COLO829 (cell line): Measurements from ENCODE around the gene GOLPH3L.
"Not testable (repeated sequence)": the region's sequence is repeated elsewhere in the genome, so short reads cannot be mapped to it uniquely, and the experiment has no call there.

ENCODE experiments used
- DNase-seq: peaks from one replicate; pipeline ENCODE4 v3.0.0; 2012; ENCODE audit warnings: low spot score

The GOLPH3L gene

DNA sequence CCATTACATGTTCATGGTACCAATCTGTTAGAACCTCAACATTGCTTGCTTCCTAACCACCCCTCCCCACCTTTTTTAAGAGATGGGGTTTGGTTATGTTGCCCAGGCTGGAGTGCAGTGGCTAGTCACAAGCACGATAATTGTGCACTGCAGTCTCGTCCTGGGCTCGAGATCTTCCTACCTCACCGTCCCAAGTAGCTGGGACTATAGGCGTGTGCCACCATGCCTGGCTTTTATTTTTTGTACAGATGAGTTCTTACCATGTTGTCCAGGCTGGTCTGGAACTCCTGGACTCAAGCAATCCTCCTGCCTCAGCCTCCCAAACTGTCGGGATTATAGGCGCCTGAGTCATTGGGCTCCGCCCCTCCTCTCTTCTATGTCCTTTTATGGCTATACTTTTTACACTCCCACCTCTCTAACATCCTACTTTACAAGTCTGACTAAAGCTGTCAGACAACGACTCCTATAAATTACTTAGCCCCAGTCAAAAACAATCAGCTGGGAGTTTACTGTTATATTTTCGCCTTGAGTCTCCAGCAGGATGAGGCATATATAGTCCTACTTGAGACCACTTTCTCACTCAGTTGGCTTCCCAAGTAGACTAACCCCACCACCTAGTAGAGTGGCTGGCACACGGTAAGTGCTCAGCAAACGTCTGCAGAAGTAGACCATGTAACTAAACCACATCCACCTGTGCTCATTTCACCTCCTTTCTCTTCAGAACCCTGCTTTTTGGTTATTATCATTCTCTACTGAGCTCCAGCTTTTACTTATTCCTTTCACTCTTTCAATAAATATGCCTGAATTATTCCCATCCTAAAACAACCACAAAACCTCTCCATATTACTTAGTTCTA lies 81.4 kb downstream of the GOLPH3L start:
- no peak for DNase-seq

DNA sequence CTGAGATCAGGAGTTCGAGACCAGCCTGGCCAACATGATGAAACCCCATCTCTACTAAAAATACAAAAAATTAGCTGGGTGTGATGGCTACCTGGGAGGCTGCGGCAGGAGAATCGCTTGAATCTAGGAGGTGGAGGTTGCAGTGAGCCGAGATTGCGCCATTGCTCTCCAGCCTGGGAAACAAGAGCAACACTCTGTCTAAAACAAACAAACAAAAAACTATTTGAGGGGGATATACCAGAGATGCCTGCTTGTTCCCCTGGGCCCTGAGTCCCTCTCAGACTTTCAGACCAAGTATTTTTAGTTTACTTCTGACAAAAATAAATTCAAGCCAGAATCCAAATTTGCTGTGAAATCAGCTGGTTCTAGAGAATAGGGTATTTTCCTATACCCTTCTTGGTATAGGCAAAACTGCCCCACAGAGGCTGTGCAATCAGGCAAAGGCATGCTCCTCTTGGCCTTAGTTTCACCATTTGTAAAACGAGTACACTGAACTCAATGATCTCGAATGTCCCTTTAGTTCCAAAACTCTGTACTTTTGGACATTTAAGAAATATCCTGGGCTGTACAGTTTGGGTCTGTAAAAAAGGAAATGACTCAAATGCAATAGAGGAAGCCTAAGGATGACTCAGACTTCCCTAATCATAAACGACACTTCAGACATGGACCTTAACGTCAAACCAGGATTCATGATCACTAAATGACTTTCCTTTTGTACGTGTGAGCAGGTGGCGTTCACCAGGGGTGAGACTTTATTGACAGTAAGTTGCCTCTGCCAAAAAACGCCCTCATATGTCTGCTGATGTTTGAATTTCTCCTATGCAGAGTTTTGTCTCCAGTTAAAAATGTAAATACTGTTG lies 83.7 kb downstream of the GOLPH3L start:
- DNase-seq, result peak; percentile 87

DNA sequence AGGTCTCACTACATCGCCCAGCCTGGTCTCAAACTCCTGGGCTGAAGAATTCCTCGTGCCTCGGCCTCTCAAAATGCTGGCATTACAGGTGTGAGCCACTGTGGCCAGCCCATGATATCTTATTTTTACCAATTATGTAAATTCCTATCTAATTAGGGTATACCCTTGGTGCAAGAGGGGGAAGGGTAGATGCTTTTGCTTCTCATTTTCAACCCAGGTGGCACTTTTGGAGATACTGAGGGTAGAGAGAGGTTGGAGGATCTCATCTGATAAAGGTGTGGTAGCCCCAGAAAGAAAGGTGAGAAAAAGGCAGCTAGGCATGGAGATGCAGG lies 85.0 kb downstream of the GOLPH3L start:
- DNase-seq, result no peak

DNA sequence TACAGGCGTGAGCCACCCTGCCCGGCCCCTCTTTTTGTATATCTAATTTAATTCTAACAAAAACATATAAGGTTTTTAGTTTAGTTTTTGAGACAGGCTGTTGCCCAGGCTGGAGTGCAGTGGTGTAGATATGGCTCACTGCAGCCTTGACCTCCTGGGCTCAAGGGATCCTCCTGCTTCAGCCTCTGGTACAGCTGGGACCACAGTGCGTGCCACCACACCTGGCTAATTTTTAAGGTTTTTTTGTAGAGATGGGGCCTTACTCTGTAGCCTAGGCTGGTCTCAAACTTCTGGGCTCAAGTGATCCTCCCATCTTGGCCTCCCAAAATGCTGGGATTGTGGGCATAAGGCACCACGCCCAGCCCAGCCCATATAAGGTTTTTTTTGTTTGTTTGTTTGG lies 86.4 kb downstream of the GOLPH3L start:
- DNase-seq, result no peak

DNA sequence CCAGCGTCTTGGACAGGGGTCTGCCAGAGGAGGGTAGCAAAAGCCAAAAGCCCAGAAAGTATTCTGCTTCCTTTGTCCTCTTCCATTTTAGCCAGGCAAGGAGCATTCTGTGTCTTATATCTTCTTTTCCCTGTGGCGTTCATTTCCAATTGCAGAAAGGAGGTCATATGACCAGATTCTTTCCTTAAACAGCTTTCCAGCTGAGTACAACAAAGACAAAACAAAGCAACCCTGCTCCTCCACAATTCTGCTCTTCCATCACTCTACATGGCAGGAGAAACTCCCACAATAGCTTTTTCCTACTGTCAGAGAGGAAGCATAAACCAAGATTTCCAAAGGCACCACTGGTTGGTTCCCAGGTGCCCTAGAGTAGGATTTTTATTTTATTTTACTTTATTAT lies 87.2 kb downstream of the GOLPH3L start:
- DNase-seq, result no peak

DNA sequence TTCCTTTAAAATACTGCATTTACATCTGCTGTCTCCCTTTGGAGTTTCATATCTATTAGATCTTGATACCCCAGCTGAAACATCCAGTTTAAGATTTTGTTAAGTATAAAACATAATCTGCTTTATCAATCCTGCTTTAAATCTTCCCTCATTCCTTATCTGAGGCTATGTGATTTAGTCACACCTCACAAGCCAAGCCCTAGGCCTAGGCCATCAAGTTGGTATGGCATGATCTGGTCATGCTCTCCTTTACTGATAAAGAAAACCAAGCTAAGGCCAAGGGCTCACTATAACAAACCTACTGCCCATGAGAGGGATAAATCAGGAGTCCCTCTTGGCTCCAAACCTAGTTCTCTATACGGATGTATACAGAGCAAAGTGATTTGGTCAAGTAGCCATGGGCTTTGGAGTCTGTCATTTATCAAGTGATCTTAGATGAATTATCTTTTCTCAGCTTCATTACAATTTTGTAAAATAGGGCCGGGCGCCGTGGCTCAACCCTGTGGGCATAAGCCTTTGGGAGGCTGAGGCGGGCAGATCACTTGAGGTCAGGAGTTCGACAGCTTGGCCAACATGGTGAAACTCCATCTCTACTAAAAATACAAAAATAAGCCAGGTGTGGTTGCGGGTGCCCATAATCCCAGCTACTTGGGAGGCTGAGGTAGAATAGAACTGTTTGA lies 90.4 kb downstream of the GOLPH3L start:
- no peak for DNase-seq

DNA sequence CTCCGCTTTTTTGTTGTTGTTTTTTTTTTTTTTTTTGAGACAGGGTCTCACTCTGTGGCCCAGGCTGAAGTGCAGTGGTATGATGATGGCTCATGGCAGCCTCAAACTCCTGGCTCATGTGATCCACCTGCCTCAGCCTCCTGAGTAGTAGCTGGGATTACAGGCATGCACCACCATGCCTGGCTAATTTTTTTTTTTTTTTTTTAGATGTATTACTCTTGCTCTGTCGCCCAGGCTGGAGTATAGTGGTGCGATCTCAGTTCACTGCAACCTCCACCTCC lies 91.6 kb downstream of the GOLPH3L start:
- not testable (repeated sequence) for DNase-seq

DNA sequence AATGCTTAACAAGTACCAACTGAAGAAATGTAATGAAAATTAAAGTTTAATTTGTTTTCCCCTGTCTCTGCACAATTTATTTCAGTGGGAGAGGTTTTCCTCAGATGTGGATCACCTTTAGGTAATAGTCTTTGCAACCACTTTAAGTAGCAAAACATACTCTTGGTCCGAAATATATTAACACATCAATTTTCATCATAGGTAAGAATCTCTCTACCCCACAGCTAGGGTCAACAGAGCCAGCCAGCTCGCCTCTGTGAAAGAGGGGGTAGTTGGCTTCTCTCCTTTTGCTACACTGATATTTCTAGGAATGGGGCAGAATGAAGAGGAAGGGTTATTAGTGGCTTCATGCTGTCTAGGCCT lies 92.7 kb downstream of the GOLPH3L start:
- DNase-seq, result no peak

DNA sequence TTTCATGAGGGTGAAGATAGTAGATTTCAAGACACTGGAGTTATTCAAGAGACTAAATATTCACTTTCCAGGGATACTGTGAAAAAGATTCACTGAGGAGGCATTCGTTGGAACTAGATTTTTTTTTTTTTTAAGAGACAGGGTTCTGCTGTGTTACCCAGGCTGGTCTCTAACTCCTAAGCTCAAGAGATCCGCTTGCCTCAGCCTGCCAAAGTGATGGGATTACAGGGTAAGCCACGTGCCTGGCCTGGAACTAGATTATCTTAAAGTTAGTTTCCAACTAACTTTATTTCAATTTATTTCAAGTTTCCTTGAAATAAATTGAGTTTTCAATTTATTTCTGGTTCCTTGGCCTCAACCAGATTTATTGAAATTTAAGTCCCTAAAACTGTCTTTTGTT lies 93.2 kb downstream of the GOLPH3L start:
- DNase-seq, result no peak

DNA sequence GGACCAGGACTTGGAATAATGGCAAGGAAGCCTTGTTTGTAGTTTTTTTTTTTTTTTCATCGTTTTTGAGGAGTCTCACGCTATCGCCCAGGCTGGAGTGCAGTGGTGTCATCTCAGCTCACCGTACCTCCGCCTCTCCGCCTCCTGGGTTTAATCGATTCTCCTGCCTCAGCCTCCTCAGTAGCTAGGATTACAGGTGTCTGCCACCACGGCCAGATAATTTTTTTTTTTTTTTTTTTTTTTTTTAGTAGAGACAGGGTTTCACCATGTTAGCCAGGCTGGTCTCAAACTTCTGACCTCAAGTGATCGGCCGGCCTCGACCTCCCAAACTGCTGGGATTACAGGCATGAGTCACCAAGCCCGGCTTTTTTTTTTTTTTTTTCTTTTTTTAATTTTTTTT lies 94.6 kb downstream of the GOLPH3L start:
- not testable (repeated sequence) for DNase-seq

DNA sequence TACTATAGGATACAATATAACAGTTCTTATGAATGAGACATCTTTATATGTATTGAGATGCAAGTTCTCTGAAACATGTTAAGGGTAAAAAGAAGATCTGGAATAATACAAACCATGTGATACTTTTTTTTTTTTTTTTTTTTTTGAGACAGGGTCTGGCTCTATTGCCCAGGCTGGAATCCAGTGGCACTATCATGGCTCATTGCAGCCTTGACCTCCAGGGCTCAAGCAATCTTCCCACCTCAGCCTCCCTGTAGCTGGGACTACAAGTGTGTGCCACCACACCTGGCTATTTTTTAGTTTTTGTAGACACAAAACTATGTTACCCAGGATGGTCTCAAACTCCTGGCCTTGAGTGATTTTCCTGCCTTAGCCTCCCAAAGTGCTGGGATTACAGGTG lies 95.4 kb downstream of the GOLPH3L start:
- no peak for DNase-seq

DNA sequence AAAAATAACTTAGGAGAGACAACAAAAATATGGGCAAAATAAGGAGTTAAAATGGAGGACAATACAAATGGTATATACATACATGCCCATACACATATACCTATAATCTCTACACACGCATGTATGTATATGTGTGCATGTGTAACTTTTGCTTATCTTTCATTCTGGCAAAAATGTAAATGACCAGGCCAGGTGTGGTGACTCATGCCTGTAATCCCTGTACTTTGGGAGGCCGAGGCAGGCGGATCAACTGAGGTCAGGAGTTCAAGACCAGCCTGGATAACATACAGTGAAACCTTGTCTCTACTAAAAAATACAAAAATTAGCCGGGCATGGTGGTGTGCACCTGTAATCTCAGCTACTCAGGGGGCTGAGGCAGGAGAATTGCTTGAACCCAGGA lies 98.6 kb downstream of the GOLPH3L start:
- not testable (repeated sequence) for DNase-seq

DNA sequence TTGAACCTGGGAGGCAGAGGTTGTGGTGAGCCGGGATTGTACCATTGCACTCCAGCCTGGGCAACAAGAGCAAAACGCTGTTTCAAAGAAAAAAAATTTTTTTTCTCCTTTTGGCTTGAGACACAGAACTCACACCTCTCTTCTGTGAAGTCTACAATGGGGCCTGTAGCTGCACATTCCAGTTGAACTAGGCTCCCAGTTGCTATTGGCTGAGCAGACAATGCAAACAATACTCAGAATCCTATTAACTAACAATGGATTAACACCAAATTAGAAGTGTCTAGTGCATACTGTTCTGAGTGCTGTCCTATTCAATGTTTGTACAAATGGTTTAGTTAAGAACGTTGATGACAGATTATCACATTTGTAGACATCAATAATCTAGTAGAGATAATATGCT lies 100.0 kb downstream of the GOLPH3L start:
- DNase-seq, result no peak
